Activated CD4-positive, alpha-beta T cell treated with anti-CD3 and anti-CD28 coated beads for 48 hours (primary cell): ENCODE results near the gene PTCH1.

Experiments
- DNase-seq: peaks from one replicate; pipeline ENCODE4 v3.0.0-alpha.2; 2020

PTCH1 gene

GRCh38 chr9:95437559-95437958, 79.2 kb downstream of the PTCH1 start:
- no peak for DNase-seq

GRCh38 chr9:95436416-95436815, 80.4 kb downstream of the PTCH1 start:
- no peak for DNase-seq

- DNase-seq, result no peak
Measured at GRCh38 chr9:95435074-95435728, 81.6 kb downstream of the PTCH1 start.

GRCh38 chr9:95434116-95435073, 82.4 kb downstream of the PTCH1 start:
- no peak for DNase-seq

GRCh38 chr9:95433096-95433819, 83.5 kb downstream of the PTCH1 start:
- DNase-seq, result no peak

- DNase-seq, result no peak
Measured at GRCh38 chr9:95431286-95431685, 85.5 kb downstream of the PTCH1 start.

- DNase-seq, result no peak
Measured at GRCh38 chr9:95429948-95430620, 86.7 kb downstream of the PTCH1 start.

- no peak for DNase-seq
Measured at GRCh38 chr9:95429096-95429495, 87.7 kb downstream of the PTCH1 start.

- DNase-seq, result peak; percentile 13
Measured at GRCh38 chr9:95425910-95426551, 90.7 kb downstream of the PTCH1 start.

GRCh38 chr9:95422650-95423049, 94.1 kb downstream of the PTCH1 start:
- DNase-seq, result no peak

GRCh38 chr9:95420518-95420917, 96.3 kb downstream of the PTCH1 start:
- no peak for DNase-seq

- no peak for DNase-seq
Measured at GRCh38 chr9:95419444-95419843, 97.3 kb downstream of the PTCH1 start.

- no peak for DNase-seq
Measured at GRCh38 chr9:95415158-95415557, 101.6 kb downstream of the PTCH1 start.

GRCh38 chr9:95413793-95414192, 103.0 kb downstream of the PTCH1 start:
- DNase-seq, result no peak

GRCh38 chr9:95411054-95411892, 105.5 kb downstream of the PTCH1 start:
- no peak for DNase-seq

GRCh38 chr9:95409650-95410426, 106.9 kb downstream of the PTCH1 start:
- DNase-seq, result no peak

GRCh38 chr9:95407524-95407923, 109.2 kb downstream of the PTCH1 start:
- DNase-seq, result no peak

- no peak for DNase-seq
Measured at GRCh38 chr9:95406121-95406520, 110.7 kb downstream of the PTCH1 start.

- DNase-seq, result no peak
Measured at GRCh38 chr9:95399261-95399660, 117.5 kb downstream of the PTCH1 start.
